HepG2 (cell line): ENCODE measurements around the gene LRRC27. TPM values are rescaled to one million over a fixed set of nuclear protein-coding genes. Genes with fewer than 3 reads are reported as not detected.

Experiments used
- ATAC-seq: fragments of 200-7000 bp; cut with Tn5 transposase; 3 replicates; pipeline ENCODE4 v1.9.1; 2020; ENCODE audit warnings: mild to moderate bottlenecking, moderate library complexity
- BruUV-seq: library from RNA; stranded (reverse); fragments of 400-500 nt; replicated peaks from 2 replicates; lab custom pipeline; 2021; lab: Mats Ljungman, UMichigan
- CTCF ChIA-PET: fragments of 300-600 bp; formaldehyde crosslinking; extraction: SDS; loops from one replicate; lab custom pipeline; 2021; ENCODE audit warnings: low total read pairs, inconsistent platforms, low intra/inter-chr PET ratio; lab: Yijun Ruan, JAX
- POLR2A ChIA-PET: fragments of 350-600 bp; sonication (Branson Sonifier 250); formaldehyde crosslinking; loops from one replicate; lab custom pipeline; 2020; ENCODE audit warnings: antibody characterized with exemption, inconsistent platforms; lab: Yijun Ruan, JAX
- DNase-seq: peaks from one replicate; pipeline ENCODE4 v3.0.0-alpha.2; 2015; ENCODE audit warnings: low spot score
- FAIRE-seq: peaks from 3 replicates; lab custom pipeline; 2011; peaks lifted over from hg19 to GRCh38; lab: Jason Lieb, UNC
- H2AFZ ChIP-seq: one replicate; pipeline ENCODE4 v1.6.1; 2011; ENCODE audit warnings: low read length, inconsistent platforms
- H3K27ac ChIP-seq: fragments of 300-600 bp; 3 replicates; pipeline ENCODE4 v1.8.0; 2011; ENCODE audit warnings: mixed run types, mild to moderate bottlenecking, mixed read lengths, low read length, inconsistent platforms; ENCODE audit not compliant: insufficient read depth; ENCODE audit errors: extremely low read length
- H3K27me3 ChIP-seq, 2 experiments: fragments of 200-600 bp in 1 of 2; 2 replicates in 1 of 2; 3 replicates in 1 of 2; pipeline versions ENCODE4 v1.6.0 to v1.8.0; 2011; ENCODE audit warnings: low read length in 2 of 2, mild to moderate bottlenecking in 2 of 2, moderate library complexity in 2 of 2, inconsistent platforms in 1 of 2; ENCODE audit not compliant: insufficient read depth in 2 of 2, control insufficient read depth in 1 of 2
- H3K36me3 ChIP-seq, 2 experiments: fragments of 200-600 bp in 1 of 2; replicated peaks in 1 of 2; 2 replicates in 1 of 2; 3 replicates in 1 of 2; pipeline versions ENCODE4 v1.5.1 to v1.8.0; 2011; ENCODE audit warnings: low read length in 2 of 2, inconsistent platforms in 1 of 2; ENCODE audit not compliant: insufficient read depth in 2 of 2, control insufficient read depth in 1 of 2
- H3K4me1 ChIP-seq: 2 replicates; pipeline ENCODE4 v1.5.1; 2012; ENCODE audit warnings: low read length, inconsistent platforms; ENCODE audit not compliant: insufficient read depth
- H3K4me2 ChIP-seq: 2 replicates; pipeline ENCODE4 v1.6.0; 2011; ENCODE audit warnings: low read depth, low read length, inconsistent platforms
- H3K4me3 ChIP-seq, 3 experiments: fragments of 200-600 bp in 1 of 3; sonication (generic), shearing (Covaris generic) in 1 of 3; replicated peaks in 1 of 3; 2 replicates each; pipeline ENCODE4 v1.5.1; 2011 to 2016; ENCODE audit warnings: low read length in 3 of 3, inconsistent platforms in 2 of 3, low read depth in 2 of 3, mild to moderate bottlenecking in 2 of 3, control low read depth in 1 of 3, mixed read lengths in 1 of 3; ENCODE audit not compliant: insufficient read depth in 1 of 3
- H3K79me2 ChIP-seq: one replicate; pipeline ENCODE4 v1.6.1; 2011; ENCODE audit warnings: low read length, inconsistent platforms; ENCODE audit not compliant: insufficient read depth
- H3K9ac ChIP-seq: 2 replicates; pipeline ENCODE4 v1.6.0; 2011; ENCODE audit warnings: mild to moderate bottlenecking, low read depth, low read length, inconsistent platforms; ENCODE audit not compliant: insufficient read depth
- H3K9me3 ChIP-seq: 2 replicates; pipeline ENCODE4 v1.5.1; 2012; ENCODE audit warnings: mild to moderate bottlenecking, low read length
- H4K20me1 ChIP-seq: 2 replicates; pipeline ENCODE4 v1.6.0; 2011; ENCODE audit warnings: inconsistent platforms, mild to moderate bottlenecking, low read length, moderate library complexity; ENCODE audit not compliant: insufficient read depth
- ATF6 ChIP-seq: sonication (generic); formaldehyde crosslinking; conservative IDR thresholded peaks from 2 replicates; pipeline ENCODE4 v1.4.0; 2020; ENCODE audit warnings: missing genetic modification reagents
- HIC2 ChIP-seq: sonication (generic); formaldehyde crosslinking; IDR thresholded peaks from 2 replicates; pipeline ENCODE4 v1.9.0; 2022; ENCODE audit warnings: low read depth, missing genetic modification reagents
- HOXA7 ChIP-seq: sonication (generic); formaldehyde crosslinking; IDR thresholded peaks from 2 replicates; pipeline ENCODE4 v1.8.1; 2022; ENCODE audit warnings: mild to moderate bottlenecking, missing genetic modification reagents, moderate library complexity
- KLF15 ChIP-seq: sonication (generic); formaldehyde crosslinking; IDR thresholded peaks from 2 replicates; pipeline ENCODE4 v1.8.1; 2023; ENCODE audit warnings: borderline replicate concordance, mild to moderate bottlenecking, inconsistent platforms, missing genetic modification reagents, mixed read lengths
- MTF2 ChIP-seq: sonication (generic); formaldehyde crosslinking; IDR thresholded peaks from 2 replicates; pipeline ENCODE4 v1.5.0; 2020; ENCODE audit warnings: missing genetic modification reagents, borderline replicate concordance
- MXI1 ChIP-seq: IDR thresholded peaks from 3 replicates; pipeline ENCODE4 v1.6.1; 2012; ENCODE audit warnings: low read depth, low read length, inconsistent platforms, borderline replicate concordance
- NR2F2 ChIP-seq: IDR thresholded peaks from 2 replicates; pipeline ENCODE4 v1.6.1; 2012; ENCODE audit warnings: low read depth, inconsistent platforms, borderline replicate concordance
- PHF20 ChIP-seq: sonication (generic); formaldehyde crosslinking; IDR thresholded peaks from 2 replicates; pipeline ENCODE4 v1.5.0; 2020; ENCODE audit warnings: mild to moderate bottlenecking, missing genetic modification reagents
- SALL2 ChIP-seq: sonication (generic); formaldehyde crosslinking; IDR thresholded peaks from 2 replicates; pipeline ENCODE4 v1.8.1; 2023; ENCODE audit warnings: mild to moderate bottlenecking, missing genetic modification reagents, inconsistent platforms
- ZBTB46 ChIP-seq: sonication (generic); formaldehyde crosslinking; IDR thresholded peaks from 2 replicates; pipeline ENCODE4 v1.4.0; 2020; ENCODE audit warnings: mild to moderate bottlenecking, missing genetic modification reagents, borderline replicate concordance
- ZNF143 ChIP-seq: sonication (generic); formaldehyde crosslinking; IDR thresholded peaks from 2 replicates; pipeline ENCODE4 v1.4.0; 2020; ENCODE audit warnings: missing genetic modification reagents
- ZNF710 ChIP-seq: sonication (generic); formaldehyde crosslinking; IDR thresholded peaks from 2 replicates; pipeline ENCODE4 v1.5.0; 2020; ENCODE audit warnings: mild to moderate bottlenecking, missing genetic modification reagents, borderline replicate concordance
- ZNF784 ChIP-seq: sonication (generic); formaldehyde crosslinking; IDR thresholded peaks from 2 replicates; pipeline ENCODE4 v1.5.1; 2020; ENCODE audit warnings: missing genetic modification reagents, mild to moderate bottlenecking, borderline replicate concordance
- ZNF891 ChIP-seq: sonication (generic); formaldehyde crosslinking; IDR thresholded peaks from 2 replicates; pipeline ENCODE4 v1.5.0; 2020; ENCODE audit warnings: mild to moderate bottlenecking, missing genetic modification reagents
- WGBS: methylation state at CpG from one replicate; pipeline ENCODE4 v1.1.6; 2017; ENCODE audit warnings: low lambda C conversion rate; 5-methylcytosine and 5-hydroxymethylcytosine counted together
- in situ Hi-C: cut with HindIII; loops from 2 replicates; pipeline ENCODE4 v1.10.0; 2017; ENCODE audit warnings: low pct_unique_long_range_greater_than_20kb; ENCODE audit not compliant: extremely low pct_ligation_motif_present
- intact Hi-C: fragments of 100-400 bp; cut with micrococcal nuclease; formaldehyde crosslinking; loops from one replicate; pipeline ENCODE4 v1.10.0; 2022; ENCODE audit not compliant: unreplicated experiment
- polyA plus RNA-seq, 8 experiments: library from polyadenylated mRNA; depleted of rRNA in 3 of 8; stranded (reverse) in 7 of 8; unstranded in 1 of 8; fragments of >200 nt; fragmentation: Illumina TruSeq in 4 of 8; extraction: Trizol in 4 of 8; gene quantifications; 2 replicates each; pipeline versions ENCODE4 v1.2.1 to v1.2.3, GENCODE V29; 2011 to 2016; ENCODE audit warnings: low read depth in 4 of 8, missing spikeins in 1 of 8, mixed read lengths in 1 of 8; ENCODE audit not compliant: insufficient read depth in 1 of 8
- total RNA-seq, 5 experiments: library from RNA; depleted of rRNA; stranded (reverse); fragments of >200 nt; fragmentation: Illumina TruSeq; extraction: Trizol; gene quantifications; 2 replicates each; pipeline ENCODE4 v1.2.3, GENCODE V29; 2016; ENCODE audit warnings: low read depth in 1 of 5

LRRC27 gene
- total and polyA plus RNA-seq, 2 of the 13 experiments (the other 11 are each of a cell fraction or from before 2014, with no cell fraction given): 4.2 to 4.6 TPM

- Histone ChIP-seq H3K27me3 (peaks cover 8 to 28% of the 10 kb centered on the region in 2 experiments; a peak in 3 of 5 replicates), H3K4me2 (peak overlapping the region; percentile 82), H4K20me1 (no peaks in the 10 kb centered on the region), H3K9ac (peak overlapping the region; percentile 75), H3K79me2 (no peaks in the 10 kb centered on the region), H3K4me1 (peaks cover 44% of the 10 kb centered on the region), H3K4me3 (peak overlapping the region; percentile 61 to 75 (median 62); a peak in 5 of 6 replicates), H2AFZ (no peak overlapping the region), H3K36me3 (no peaks in the 10 kb centered on the region; a peak in 1 of 5 replicates), H3K27ac (peak overlapping the region; percentile 86), H3K9me3 (no peaks in the 10 kb centered on the region)
- ChIA-PET POLR2A (no interaction called here), CTCF (interaction anchor here (0.9 kb wide), 1 partner anchor 51 kb away, joined by 3 read pairs; no protein-coding TSS in a partner anchor)
- no peak for FAIRE-seq
- in situ Hi-C loops: no loop called here
- intact Hi-C loops: no loop called here
- peak; percentile 62 for DNase-seq
- peak; percentile 81 for ATAC-seq
- 0% methylated on average over 7 of the region's 71 CpGs for WGBS
- TSS peak; percentile 59 for BruUV-seq
- peak; percentile 67; the same call in 1 of the 3 replicates for TF ChIP-seq MXI1
- TF ChIP-seq SALL2: no peak
- TF ChIP-seq HIC2: no peak; the same call in none of the 2 replicates
- no peak for TF ChIP-seq NR2F2
- no peak for TF ChIP-seq KLF15 (CRISPR knock-in tag)
- TF ChIP-seq ZNF891: no peak
- no peak for TF ChIP-seq ZNF143 (CRISPR knock-in tag)
- no peak for TF ChIP-seq ZBTB46 (CRISPR knock-in tag)
- no peak for TF ChIP-seq MTF2 (CRISPR knock-in tag)
- TF ChIP-seq ZNF784: no peak
- no peak for TF ChIP-seq ATF6
- no peak for TF ChIP-seq HOXA7 (CRISPR knock-in tag)
- no peak for TF ChIP-seq ZNF710
- 0 out of 2 replicates have a peak, but pooled peaks have one; percentile 32 for TF ChIP-seq PHF20
Observed at GRCh38 chr10:132395704-132396493, 63.9 kb downstream of the LRRC27 start.
